AG04450 (cell line): Measurements from ENCODE around the gene BSPRY. TPM values are rescaled to one million over a fixed set of nuclear protein-coding genes. Genes with fewer than 3 reads are reported as not detected.

ENCODE experiments used
- CTCF ChIA-PET: fragments of 300-600, 350-600 bp; formaldehyde crosslinking; extraction: SDS; loops from one replicate; lab custom pipeline; 2022; ENCODE audit warnings: antibody characterized with exemption, inconsistent platforms; lab: Charles Lee
- POLR2A ChIA-PET: fragments of 350-600 bp; formaldehyde crosslinking; extraction: SDS; loops from one replicate; lab custom pipeline; 2021; ENCODE audit warnings: antibody characterized with exemption, inconsistent platforms; lab: Yijun Ruan, JAX
- DNase-seq: peaks from one replicate; pipeline ENCODE4 v3.0.0-alpha.2; 2011; ENCODE audit warnings: low read depth, low spot score
- H3K27ac ChIP-seq: one replicate; pipeline ENCODE4 v1.5.1; 2012; ENCODE audit warnings: low read depth, low read length, control low read depth
- H3K27me3 ChIP-seq: one replicate; pipeline ENCODE4 v1.6.0; 2012; ENCODE audit warnings: low read length; ENCODE audit not compliant: control insufficient read depth, insufficient read depth
- H3K4me3 ChIP-seq: 2 replicates; pipeline ENCODE4 v1.5.1; 2011; ENCODE audit warnings: mild to moderate bottlenecking, low read depth, low read length, control low read depth
- H3K9me3 ChIP-seq: 2 replicates; pipeline ENCODE4 v1.5.1; 2012; ENCODE audit warnings: low read length; ENCODE audit not compliant: control insufficient read depth, insufficient read depth
- CTCF ChIP-seq: IDR thresholded peaks from 2 replicates; pipeline ENCODE4 v1.5.1; 2011; ENCODE audit warnings: low read depth, low read length, control low read depth, inconsistent platforms
- polyA plus RNA-seq: library from polyadenylated mRNA; depleted of rRNA; stranded (reverse); fragments of >200 nt; gene quantifications from 2 replicates; pipeline ENCODE4 v1.2.3, GENCODE V29; 2011

BSPRY gene
- polyA plus RNA-seq, 1 experiment, result not detected

DNA sequence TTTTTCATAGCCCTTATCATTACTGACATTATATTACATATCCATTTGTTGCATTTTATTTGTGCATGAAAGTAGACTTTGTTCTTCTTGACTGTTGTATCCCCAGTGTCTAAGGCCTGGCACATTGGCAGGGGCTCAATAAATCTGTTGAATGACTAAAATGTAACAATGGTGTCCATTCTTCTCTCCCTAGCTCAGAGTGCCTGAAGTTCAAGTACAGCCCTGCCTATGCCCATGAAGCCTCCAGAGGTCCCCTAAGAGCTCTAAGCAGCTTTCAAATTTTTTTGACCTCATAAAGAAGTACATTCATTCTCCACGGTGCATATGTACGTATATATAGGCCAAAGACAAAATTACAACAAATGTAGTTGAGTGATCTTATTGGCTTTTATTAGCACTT lies 4.2 kb upstream of the BSPRY start:
- no peaks in the 10 kb centered on the region for H3K9me3 ChIP-seq
- peaks cover 23% of the 10 kb centered on the region for H3K27me3 ChIP-seq
- CTCF ChIA-PET, result interaction anchor here (0.6 to 1.6 kb wide), 2 partner anchors 37 to 70 kb away, joined by 3 to 7 read pairs; partner anchors contain the start of genes CDC26 and PRPF4
- POLR2A ChIA-PET, result no interaction called here
- no peak overlapping the region for H3K27ac ChIP-seq
- no peak for TF ChIP-seq CTCF
- H3K4me3 ChIP-seq, result no peak overlapping the region
- DNase-seq, result no peak

GRCh38 chr9:113345671-113346070 lies 3.7 kb upstream of the BSPRY start:
- TF ChIP-seq CTCF, result no peak
- Histone ChIP-seq H3K27ac (no peak overlapping the region), H3K27me3 (peaks cover 28% of the 10 kb centered on the region), H3K9me3 (no peaks in the 10 kb centered on the region), H3K4me3 (no peak overlapping the region)
- ChIA-PET CTCF (interaction anchor here (1.6 kb wide), 1 partner anchor 71 kb away, joined by 3 read pairs; the partner anchor contains the start of genes CDC26 and PRPF4), POLR2A (no interaction called here)
- DNase-seq, result no peak

DNA sequence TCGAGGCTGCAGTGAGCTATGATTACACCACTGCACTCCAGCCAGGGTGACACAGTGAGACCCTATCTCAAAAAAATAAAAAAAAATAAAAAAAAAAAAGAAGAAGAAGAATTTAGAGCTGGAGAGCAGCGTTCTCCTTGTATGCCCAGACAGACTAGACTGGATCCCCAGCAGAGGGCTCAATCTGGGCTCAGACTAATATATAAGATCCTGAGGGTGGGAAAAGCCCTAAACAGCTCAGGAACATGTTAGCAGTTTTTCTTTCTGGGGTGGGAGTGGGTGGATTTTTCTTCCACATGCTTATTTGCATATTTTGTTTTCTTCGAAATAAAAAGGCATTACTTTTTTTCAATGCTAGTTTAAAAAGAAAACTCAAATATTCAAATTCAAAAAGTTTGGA lies 904 bp upstream of the BSPRY start:
- no peak overlapping the region for H3K27ac ChIP-seq
- no peak for DNase-seq
- CTCF ChIA-PET, result interaction anchor here (0.9 kb wide), 1 partner anchor 9 kb away, joined by 3 read pairs; the partner anchor contains the start of gene WDR31
- no peak for TF ChIP-seq CTCF
- H3K27me3 ChIP-seq, result peaks cover 45% of the 10 kb centered on the region
- H3K9me3 ChIP-seq, result no peaks in the 10 kb centered on the region
- no peak overlapping the region for H3K4me3 ChIP-seq
- POLR2A ChIA-PET, result interaction anchor here (0.7 to 1.4 kb wide), 2 partner anchors 9 to 72 kb away, joined by 4 to 5 read pairs; partner anchors contain the start of gene WDR31

GRCh38 chr9:113349066-113349444 lies 286 bp upstream of the BSPRY start:
- H3K27ac ChIP-seq, result no peak overlapping the region
- TF ChIP-seq CTCF, result no peak
- peaks cover 49% of the 10 kb centered on the region for H3K27me3 ChIP-seq
- ChIA-PET CTCF (interaction anchor here (0.9 kb wide), 1 partner anchor 9 kb away, joined by 3 read pairs; the partner anchor contains the start of gene WDR31), POLR2A (interaction anchor here (1.4 kb wide), 1 partner anchor 9 kb away, joined by 5 read pairs; the partner anchor contains the start of gene WDR31)
- H3K4me3 ChIP-seq, result no peak overlapping the region
- no peak for DNase-seq
- H3K9me3 ChIP-seq, result no peaks in the 10 kb centered on the region

- CTCF ChIA-PET, result no interaction called here
- DNase-seq, result no peak
- Histone ChIP-seq H3K9me3 (no peaks in the 10 kb centered on the region), H3K27ac (no peak overlapping the region), H3K4me3 (no peak overlapping the region), H3K27me3 (peaks cover 51% of the 10 kb centered on the region)
- POLR2A ChIA-PET, result no interaction called here
- no peak for TF ChIP-seq CTCF
These were observed 843 bp downstream of the BSPRY start for GRCh38 chr9:113350107-113350661.
